Upper lobe of right lung (tissue), 1 donor: ENCODE measurements around the gene EGF. TPM values are rescaled to one million over a fixed set of nuclear protein-coding genes. Genes with fewer than 3 reads are reported as not detected.

Experiments
- ATAC-seq: fragments of 200-7000 bp; cut with Tn5 transposase; one replicate; pipeline ENCODE4 v1.9.1; 2020; ENCODE audit warnings: mild to moderate bottlenecking, moderate library complexity
- DNase-seq: peaks from one replicate; pipeline ENCODE4 v3.0.0-alpha.2; 2020
- H3K27ac ChIP-seq: fragments of 200-600 bp; one replicate; pipeline ENCODE4 v1.8.0; 2022
- H3K27me3 ChIP-seq: fragments of 200-600 bp; one replicate; pipeline ENCODE4 v1.8.0; 2022; ENCODE audit warnings: mild to moderate bottlenecking
- H3K36me3 ChIP-seq: fragments of 200-600 bp; one replicate; pipeline ENCODE4 v1.8.0; 2022
- H3K4me1 ChIP-seq: fragments of 200-600 bp; one replicate; pipeline ENCODE4 v1.8.0; 2022
- H3K4me3 ChIP-seq: fragments of 200-600 bp; one replicate; pipeline ENCODE4 v1.8.0; 2022; ENCODE audit warnings: mild to moderate bottlenecking
- H3K9me3 ChIP-seq: fragments of 200-600 bp; one replicate; pipeline ENCODE4 v1.8.0; 2022
- intact Hi-C: fragments of 100-400 bp; cut with DNase I; formaldehyde crosslinking; loops from one replicate; pipeline ENCODE4 v1.11.0; 2022
- total RNA-seq: library from RNA; stranded (reverse); fragmentation: NEBNext Ultra II Directional; extraction: Animal tissue kit (Norgen Biotek cat#: 25700); gene quantifications from one replicate; pipeline ENCODE4 v1.2.1, GENCODE V29; 2021
- TF ChIP-seq, protein P1 (sequence below): fragments of 200-600 bp; IDR thresholded peaks from one replicate; pipeline ENCODE4 v1.8.0; 2022; ENCODE audit warnings: antibody characterized with exemption
- donor health status: DM: no; HTN: yes; CAD: no; lungs with severe emphysema.

EGF gene
- total RNA-seq, 1 donor from 2014 or later, result 2.4 TPM

DNA sequence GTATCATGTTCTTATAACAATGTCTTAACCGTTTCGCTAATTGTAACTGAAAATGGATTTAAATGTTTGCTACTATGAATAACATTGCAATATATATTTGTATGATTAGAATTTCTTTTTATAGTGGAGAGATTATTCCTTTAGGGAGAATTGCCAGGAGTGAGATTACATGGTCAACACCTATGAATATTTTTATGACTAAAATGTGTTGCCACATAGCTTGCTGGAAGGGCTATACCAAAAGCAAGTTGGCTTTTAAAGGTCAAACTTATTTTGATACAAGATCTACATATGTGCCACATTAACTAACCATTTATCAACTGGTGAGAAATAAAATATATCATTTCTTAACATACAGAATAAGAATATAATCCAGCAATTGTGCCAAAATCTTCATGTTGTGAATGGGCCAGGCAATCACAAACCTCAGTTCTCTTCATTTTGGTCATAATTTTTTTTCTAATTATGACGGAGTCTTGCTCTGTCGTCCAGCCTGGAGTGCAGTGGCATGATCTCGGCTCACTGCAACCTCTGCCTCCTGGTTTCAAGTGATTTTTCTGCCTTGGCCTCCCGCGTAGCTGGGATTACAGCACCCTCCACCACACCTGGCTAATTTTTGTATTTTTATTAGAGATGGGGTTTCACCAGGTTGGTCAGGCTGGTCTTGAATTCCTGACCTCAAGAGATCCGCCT is 10.0 kb upstream of the EGF start:
- H3K27me3 ChIP-seq, result no peaks in the 10 kb centered on the region
- no peaks in the 10 kb centered on the region for H3K36me3 ChIP-seq
- TF ChIP-seq, protein P1, sequence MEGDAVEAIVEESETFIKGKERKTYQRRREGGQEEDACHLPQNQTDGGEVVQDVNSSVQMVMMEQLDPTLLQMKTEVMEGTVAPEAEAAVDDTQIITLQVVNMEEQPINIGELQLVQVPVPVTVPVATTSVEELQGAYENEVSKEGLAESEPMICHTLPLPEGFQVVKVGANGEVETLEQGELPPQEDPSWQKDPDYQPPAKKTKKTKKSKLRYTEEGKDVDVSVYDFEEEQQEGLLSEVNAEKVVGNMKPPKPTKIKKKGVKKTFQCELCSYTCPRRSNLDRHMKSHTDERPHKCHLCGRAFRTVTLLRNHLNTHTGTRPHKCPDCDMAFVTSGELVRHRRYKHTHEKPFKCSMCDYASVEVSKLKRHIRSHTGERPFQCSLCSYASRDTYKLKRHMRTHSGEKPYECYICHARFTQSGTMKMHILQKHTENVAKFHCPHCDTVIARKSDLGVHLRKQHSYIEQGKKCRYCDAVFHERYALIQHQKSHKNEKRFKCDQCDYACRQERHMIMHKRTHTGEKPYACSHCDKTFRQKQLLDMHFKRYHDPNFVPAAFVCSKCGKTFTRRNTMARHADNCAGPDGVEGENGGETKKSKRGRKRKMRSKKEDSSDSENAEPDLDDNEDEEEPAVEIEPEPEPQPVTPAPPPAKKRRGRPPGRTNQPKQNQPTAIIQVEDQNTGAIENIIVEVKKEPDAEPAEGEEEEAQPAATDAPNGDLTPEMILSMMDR, result no peak
- no peaks in the 10 kb centered on the region for H3K9me3 ChIP-seq
- intact Hi-C loops, result no loop called here
- ATAC-seq (no peak), DNase-seq (no peak)
- H3K4me1 ChIP-seq, result no peaks in the 10 kb centered on the region
- no peak overlapping the region for H3K4me3 ChIP-seq
- no peak overlapping the region for H3K27ac ChIP-seq

DNA sequence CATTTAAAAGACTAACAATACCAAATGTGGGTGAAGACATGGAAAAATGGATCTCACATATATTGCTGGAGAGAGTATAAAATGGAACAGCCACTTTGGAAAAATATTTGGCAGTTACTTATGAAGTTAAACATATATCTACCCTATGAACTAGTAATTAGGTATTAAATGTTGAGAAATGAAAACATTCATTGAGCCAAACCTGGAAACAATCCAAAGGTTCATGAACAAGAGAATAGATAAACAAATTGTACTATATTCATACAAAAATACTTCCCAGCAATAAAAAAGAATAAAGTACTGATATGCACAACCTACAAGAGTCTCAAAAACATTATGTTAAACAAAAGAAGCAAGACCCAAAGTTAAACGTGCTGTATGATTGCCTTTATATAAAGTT is 4.0 kb upstream of the EGF start:
- Histone ChIP-seq H3K4me1 (no peaks in the 10 kb centered on the region), H3K27ac (no peak overlapping the region), H3K36me3 (no peaks in the 10 kb centered on the region), H3K9me3 (no peaks in the 10 kb centered on the region), H3K27me3 (no peaks in the 10 kb centered on the region), H3K4me3 (no peak overlapping the region)
- no peak for DNase-seq
- ATAC-seq, result no peak
- TF ChIP-seq, protein P1, result no peak
- intact Hi-C loops, result no loop called here

DNA sequence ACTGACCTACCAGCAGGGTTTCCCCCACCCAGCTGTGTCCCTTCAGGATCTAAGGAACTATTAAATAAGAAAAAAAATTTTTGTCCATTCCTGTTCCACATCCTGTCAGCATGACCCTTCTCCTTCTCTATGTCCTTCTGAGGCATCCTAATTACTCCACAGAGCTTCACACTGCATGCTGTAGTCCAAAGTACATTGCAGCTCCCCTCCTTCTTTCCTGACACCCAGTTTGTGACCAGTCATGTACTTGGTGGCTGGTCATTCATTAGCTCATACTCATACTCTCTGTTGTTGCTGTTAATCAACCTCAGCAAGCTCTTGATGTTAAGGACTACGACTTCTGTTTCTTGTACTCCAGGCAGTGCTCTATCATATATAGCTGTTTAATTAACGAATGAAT is 2.4 kb upstream of the EGF start:
- ATAC-seq, result no peak
- TF ChIP-seq, protein P1, result no peak
- Histone ChIP-seq H3K4me1 (no peaks in the 10 kb centered on the region), H3K27ac (no peak overlapping the region), H3K9me3 (no peaks in the 10 kb centered on the region), H3K36me3 (no peaks in the 10 kb centered on the region), H3K27me3 (no peaks in the 10 kb centered on the region), H3K4me3 (no peak overlapping the region)
- intact Hi-C loops, result no loop called here
- no peak for DNase-seq

DNA sequence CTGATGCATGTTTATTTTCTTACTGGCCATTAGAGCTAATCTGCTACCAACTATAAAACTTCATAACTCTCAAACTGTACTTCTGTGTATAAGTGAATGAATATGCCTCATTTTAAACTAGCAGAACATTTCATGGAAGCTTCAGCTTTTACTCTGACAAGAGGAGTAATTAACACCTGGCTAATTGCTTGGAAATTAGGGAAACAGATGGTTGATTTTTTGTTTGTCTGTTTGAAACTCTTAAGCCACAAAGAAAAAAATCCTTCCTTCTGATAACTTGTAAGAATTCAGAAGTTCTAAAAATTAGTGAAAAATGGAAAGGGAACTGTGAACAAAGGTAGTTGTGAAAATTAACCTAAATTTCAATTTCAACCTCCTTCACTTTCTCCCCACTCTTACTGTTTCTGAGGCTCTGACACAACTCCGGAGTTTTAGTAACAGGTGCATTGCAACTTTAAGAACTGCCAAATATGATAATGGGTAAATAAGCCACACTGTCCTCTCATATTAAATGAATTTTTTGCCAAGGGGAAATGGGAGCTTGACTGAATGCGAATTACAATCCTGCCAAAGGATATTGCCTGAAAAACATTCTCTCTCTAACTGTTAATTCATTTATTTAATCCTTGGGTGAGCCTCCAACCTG is 1.0 kb downstream of the EGF start:
- no peak for ATAC-seq
- TF ChIP-seq, protein P1, result no peak
- H3K27ac ChIP-seq, result no peak overlapping the region
- intact Hi-C loops, result no loop called here
- H3K36me3 ChIP-seq, result no peaks in the 10 kb centered on the region
- H3K4me3 ChIP-seq, result peak overlapping the region; percentile 15
- no peak for DNase-seq
- H3K27me3 ChIP-seq, result no peaks in the 10 kb centered on the region
- no peaks in the 10 kb centered on the region for H3K9me3 ChIP-seq
- H3K4me1 ChIP-seq, result no peaks in the 10 kb centered on the region

DNA sequence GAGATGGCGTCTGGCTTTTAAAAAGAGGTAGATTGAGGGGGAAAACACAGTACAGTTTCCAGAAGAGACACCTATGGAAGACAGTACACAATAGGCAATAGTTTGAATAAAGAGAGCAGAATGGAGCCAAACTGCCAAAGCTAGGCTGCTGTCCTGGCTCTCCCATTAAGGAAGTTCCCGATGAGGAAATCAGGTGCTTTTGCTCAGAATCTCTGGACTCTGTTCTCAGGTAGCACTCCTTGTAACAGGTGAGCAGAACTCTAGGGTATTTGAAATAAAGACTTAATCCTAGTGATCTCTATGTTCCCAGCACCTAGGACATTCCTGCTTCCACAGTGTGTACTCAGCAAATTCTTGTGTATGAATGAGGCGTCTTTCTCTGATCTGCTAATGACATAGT is 1.6 kb downstream of the EGF start:
- Histone ChIP-seq H3K36me3 (no peaks in the 10 kb centered on the region), H3K4me3 (peak overlapping the region; percentile 15), H3K27me3 (no peaks in the 10 kb centered on the region), H3K27ac (no peak overlapping the region), H3K4me1 (no peaks in the 10 kb centered on the region), H3K9me3 (no peaks in the 10 kb centered on the region)
- ATAC-seq, result peak; percentile 62
- DNase-seq, result no peak
- intact Hi-C loops, result no loop called here
- TF ChIP-seq, protein P1, result no peak
